ENCODE measurements around the gene MGAT4B. TPM values are rescaled to one million over a fixed set of nuclear protein-coding genes. Genes with fewer than 3 reads are reported as not detected.

The MGAT4B gene
- total and polyA plus RNA-seq, 2 of the 13 experiments (the other 11 are each of a cell fraction or from before 2014, with no cell fraction given): 93.5 to 130 TPM

GRCh38 chr5:179820483-179821297, 14.0 kb upstream of the MGAT4B start, which contains the start of gene SQSTM1 (continued):
- 0 out of 2 replicates have a peak, but pooled peaks have one; percentile 2 for TF ChIP-seq HNF1A (IDR thresholded peaks at IDR 0.05; ENCODE audit: low read depth)
- peak; percentile 58; the same call in 1 of the 2 replicates for TF ChIP-seq HNF1A (CRISPR knock-in tag; IDR thresholded peaks at IDR 0.05; ENCODE audit: borderline replicate concordance)
- TF ChIP-seq ZNF382 (CRISPR knock-in tag; IDR thresholded peaks at IDR 0.05; ENCODE audit: borderline replicate concordance): no peak
- TF ChIP-seq ARID3A (IDR thresholded peaks at IDR 0.05; ENCODE audit: low read depth, low read length): no peak
- no peak for TF ChIP-seq ZNF251 (CRISPR knock-in tag; IDR thresholded peaks at IDR 0.05)
- TF ChIP-seq THAP8 (CRISPR knock-in tag; IDR thresholded peaks at IDR 0.05; ENCODE audit: borderline replicate concordance): no peak
- TF ChIP-seq E2F5 (CRISPR knock-in tag; conservative IDR thresholded peaks at IDR 0.05): no peak; the same call in 1 of the 2 replicates
- no peak for TF ChIP-seq CBX2 (IDR thresholded peaks at IDR 0.05; ENCODE audit: low read depth, low read length)
- no peak for TF ChIP-seq CBX2 (CRISPR knock-in tag; IDR thresholded peaks at IDR 0.05; ENCODE audit: low read depth)
- TF ChIP-seq PRDM4 (CRISPR knock-in tag; IDR thresholded peaks at IDR 0.05; ENCODE audit: borderline replicate concordance): no peak
- no peak; the same call in 1 of the 2 replicates for TF ChIP-seq FOXK1 (CRISPR knock-in tag; IDR thresholded peaks at IDR 0.05; ENCODE audit: borderline replicate concordance, low read depth)
- 0 out of 2 replicates have a peak, but pooled peaks have one; percentile 40 for TF ChIP-seq CBX5 (CRISPR knock-in tag; IDR thresholded peaks at IDR 0.05; ENCODE audit: borderline replicate concordance)
- no peak for TF ChIP-seq ZMYM2 (CRISPR knock-in tag; IDR thresholded peaks at IDR 0.05)
- TF ChIP-seq MIER2 (CRISPR knock-in tag; IDR thresholded peaks at IDR 0.05): no peak
- TF ChIP-seq ETS1 (CRISPR knock-in tag; IDR thresholded peaks at IDR 0.05): no peak
- 0 out of 2 replicates have a peak, but pooled peaks have one; percentile 22 for TF ChIP-seq ZBTB38 (CRISPR knock-in tag; IDR thresholded peaks at IDR 0.05)
- TF ChIP-seq SSRP1 (CRISPR knock-in tag; IDR thresholded peaks at IDR 0.05): no peak

Measured in HepG2 (cell line).